Measurements from ENCODE around the gene LTB4R2.

LTB4R2 gene

DNA sequence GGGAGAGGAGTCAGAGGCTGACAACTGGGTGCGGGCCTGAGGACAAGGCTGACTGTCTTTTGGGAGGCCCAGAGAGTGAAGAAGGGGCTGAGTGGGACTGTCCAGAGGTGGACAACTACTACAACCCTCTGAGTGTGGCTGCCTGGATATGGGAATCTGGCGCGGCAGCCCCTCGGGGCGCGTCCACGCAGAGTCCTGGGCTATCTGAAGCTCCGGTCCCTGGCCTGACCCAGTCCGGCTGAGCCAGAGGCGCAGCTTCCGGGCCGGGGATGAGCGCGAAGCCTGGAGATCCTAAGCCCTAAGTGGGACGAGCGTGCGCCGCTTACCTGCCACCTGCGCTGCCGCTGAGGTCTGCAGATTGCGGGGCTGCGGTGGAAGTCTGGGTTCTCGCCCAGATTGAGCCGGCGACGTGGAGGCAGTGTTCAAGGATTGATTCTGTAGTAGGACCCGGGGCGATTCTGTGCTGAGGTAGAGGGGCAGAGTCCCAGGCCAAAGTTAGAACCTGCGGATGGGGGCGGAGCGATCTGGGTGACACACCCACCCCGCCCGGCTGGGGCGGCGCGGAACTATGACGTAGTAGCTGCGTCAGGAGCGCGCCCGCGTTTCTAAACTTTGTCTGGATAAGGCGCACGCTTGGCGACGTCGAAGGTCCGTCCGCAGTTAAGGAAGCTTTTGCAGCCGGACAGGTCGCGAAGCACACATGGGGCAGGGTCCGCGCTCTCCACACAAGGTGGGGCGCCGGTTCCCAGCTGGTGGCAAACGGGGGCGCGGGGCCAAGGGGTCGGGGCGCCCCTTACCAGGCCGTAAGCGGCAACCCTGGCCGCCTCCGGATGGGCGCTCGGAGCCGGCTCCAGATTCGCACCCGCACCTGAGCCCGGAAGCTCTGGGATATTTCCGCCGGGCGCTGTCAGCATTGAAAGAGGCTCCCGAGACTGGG, 10.4 kb upstream of the LTB4R2 start, which contains the start of the genes DHRS1 and NOP9:
TSS of gene DHRS1 (minus strand) at position 526 of the 937 bp plus-strand sequence. CDS start 674 bp downstream, outside the sequence.
TSS of gene NOP9 (plus strand) at position 596 of the 937 bp plus-strand sequence. CDS start at position 701, 105 bp downstream.
- peak; percentile 80 for DNase-seq (ENCODE audit: low spot score)

DNA sequence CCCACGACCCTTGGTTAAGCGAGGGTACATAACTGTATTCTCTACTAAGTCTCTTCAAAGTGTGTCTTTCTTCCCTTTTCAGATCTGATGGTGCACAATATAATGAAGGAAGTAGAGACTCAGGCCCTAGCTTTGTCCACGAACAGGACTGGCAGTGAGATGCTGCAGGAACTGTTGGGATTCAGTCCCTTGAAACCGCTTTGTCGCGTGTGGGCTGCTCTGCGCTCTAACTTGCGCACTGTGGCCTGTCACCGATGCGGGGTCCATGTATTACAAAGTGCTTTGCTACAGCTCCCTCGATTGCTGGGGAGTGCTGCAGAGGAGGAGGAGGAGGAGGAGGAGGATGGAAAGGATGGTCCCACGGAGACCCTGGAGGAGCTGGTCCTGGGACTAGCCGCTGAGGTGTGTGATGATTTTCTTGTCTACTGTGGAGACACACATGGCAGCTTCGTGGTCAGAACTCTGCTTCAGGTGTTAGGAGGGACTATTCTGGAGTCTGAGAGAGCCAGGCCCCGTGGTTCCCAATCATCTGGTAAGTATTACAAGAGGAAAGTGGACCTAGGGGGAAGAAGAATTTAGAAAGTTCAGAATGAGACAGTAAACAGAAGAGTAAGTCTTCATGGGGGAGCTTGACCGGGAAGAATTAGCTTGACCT, 9.5 kb upstream of the LTB4R2 start:
- no peak for DNase-seq (ENCODE audit: low spot score)

DNA sequence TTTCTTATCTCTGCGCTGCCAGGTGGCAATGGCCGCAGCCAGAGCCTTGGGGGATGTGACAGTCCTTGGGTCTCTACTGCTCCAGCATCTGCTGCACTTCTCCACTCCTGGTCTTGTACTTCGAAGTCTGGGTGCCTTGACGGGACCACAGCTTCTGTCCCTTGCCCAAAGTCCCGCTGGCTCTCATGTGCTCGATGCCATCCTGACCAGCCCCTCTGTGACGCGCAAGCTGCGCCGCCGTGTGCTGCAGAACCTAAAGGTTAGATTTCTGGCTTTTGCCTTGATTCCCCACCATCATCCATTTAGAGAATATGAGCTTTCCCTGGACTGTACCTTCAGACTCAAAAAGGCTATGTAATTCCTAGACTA, 5.9 kb upstream of the LTB4R2 start:
- no peak for DNase-seq (ENCODE audit: low spot score)

DNA sequence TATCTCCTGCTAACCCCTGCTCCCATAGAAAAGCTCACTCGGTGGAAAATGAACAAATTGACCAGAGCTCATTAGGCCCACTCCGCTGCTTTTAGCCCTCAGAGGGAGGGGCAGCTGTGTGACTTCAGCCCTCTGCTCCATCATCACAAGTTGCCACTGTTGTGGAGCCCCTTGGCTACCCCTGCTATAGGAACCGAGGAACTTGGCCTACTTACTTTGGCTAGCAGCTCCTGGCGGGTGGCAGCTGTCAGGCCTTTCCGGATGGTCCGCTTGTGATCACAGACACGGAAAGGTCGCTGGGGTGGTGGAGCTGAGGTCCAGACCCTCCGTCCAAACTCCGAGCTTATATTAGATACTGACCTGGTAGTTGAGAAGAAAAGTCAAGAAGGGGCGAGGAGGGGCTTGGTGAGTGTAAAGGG, 2.8 kb upstream of the LTB4R2 start:
- no peak for DNase-seq (ENCODE audit: low spot score)

DNA sequence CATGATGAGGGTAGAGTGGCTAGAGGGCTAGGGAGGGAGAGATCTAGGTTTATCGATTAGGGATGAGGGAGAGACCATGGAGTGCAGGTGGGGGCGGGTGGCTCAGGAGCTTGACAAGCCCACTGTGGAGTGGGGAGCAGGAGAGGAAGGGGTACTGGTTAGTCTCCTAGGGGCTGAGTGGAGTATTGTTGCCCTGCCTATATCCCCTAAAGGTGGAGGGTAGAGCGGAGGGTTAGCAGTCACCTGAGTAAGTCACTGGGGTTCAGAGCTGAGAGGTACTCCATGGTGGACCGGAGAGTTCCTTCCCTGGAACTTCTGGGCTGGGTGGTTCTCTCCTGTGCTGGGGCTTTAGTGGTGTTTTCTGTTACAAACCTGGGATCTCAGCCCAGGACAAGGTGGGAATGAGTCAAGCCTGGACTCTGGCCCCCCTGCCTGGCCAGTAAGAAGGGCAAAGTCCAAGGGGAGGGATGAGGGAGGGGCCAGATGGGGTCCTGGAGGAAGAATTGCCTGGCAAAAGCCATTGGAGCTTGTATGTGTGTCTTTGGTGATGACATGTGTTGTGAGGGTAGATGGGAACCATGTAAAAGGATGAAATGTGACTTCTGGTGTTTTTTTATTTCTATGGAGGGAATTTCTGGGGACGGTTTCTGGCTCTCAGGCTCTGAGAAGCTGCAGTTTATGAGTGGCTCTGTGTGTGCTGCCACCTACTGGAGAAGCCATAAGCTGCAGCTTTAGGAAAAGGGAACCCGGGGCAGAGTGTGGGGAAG, 2.2 kb upstream of the LTB4R2 start, which contains the start of gene CIDEB:
TSS of gene CIDEB (minus strand) at position 403 of the 767 bp plus-strand sequence. CDS start at position 284, 119 bp downstream.
- peak; percentile 43 for DNase-seq (ENCODE audit: low spot score)

DNA sequence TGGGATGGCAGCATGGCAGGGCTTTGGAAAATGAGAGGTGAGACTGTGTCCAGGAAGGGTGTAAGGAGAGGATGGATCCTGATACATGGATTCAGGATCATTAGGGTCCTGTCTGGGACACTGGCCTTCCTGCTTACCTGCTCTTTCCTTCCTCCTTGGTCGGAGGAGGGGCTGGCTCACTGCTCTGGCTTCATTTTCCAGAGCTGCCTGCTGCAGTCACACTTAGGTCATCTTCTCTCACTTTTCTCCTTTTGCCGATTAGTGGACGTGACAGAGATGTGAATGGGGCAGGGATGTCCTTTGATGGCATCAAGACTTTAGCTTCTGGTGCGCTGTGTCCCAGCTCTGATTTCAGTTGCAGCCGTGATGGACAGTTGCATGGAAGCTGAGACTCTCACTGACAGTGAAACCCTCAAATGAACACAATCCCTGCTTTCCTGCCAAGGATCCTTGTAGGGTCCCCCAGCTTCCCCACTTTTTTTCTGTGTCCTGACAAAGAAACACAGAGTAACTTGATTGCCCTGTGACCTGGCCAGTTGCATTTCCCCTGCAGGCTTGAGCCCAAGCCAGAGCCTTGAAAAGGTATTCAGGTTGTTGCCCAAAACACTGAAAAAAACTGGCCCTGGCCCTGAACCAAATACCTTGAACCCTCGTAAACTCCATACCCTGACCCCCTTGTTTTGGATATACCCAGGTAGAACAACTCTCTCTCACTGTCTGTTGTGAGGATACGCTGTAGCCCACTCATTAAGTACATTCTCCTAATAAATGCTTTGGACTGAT, 1.4 kb upstream of the LTB4R2 start:
- no peak for DNase-seq (ENCODE audit: low spot score)

DNA sequence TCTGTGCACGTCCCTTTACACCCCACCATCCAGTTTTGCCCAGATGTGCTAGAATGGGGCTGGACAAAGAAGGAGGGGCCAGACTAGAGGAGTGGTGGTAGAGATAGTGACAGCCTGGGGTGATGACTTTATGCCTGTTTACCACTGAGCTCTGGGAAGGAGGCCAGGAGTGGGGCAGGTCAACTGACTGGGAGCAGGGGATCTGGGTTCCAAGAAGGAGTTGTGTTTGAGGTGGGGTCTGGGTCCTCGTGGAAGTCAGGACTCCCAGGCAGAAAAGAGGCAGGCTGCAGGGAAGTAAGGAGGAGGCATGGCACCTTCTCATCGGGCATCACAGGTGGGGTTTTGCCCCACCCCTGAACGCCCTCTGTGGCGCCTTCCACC, 315 bp downstream of the LTB4R2 start:
- no peak for DNase-seq (ENCODE audit: low spot score)

DNA sequence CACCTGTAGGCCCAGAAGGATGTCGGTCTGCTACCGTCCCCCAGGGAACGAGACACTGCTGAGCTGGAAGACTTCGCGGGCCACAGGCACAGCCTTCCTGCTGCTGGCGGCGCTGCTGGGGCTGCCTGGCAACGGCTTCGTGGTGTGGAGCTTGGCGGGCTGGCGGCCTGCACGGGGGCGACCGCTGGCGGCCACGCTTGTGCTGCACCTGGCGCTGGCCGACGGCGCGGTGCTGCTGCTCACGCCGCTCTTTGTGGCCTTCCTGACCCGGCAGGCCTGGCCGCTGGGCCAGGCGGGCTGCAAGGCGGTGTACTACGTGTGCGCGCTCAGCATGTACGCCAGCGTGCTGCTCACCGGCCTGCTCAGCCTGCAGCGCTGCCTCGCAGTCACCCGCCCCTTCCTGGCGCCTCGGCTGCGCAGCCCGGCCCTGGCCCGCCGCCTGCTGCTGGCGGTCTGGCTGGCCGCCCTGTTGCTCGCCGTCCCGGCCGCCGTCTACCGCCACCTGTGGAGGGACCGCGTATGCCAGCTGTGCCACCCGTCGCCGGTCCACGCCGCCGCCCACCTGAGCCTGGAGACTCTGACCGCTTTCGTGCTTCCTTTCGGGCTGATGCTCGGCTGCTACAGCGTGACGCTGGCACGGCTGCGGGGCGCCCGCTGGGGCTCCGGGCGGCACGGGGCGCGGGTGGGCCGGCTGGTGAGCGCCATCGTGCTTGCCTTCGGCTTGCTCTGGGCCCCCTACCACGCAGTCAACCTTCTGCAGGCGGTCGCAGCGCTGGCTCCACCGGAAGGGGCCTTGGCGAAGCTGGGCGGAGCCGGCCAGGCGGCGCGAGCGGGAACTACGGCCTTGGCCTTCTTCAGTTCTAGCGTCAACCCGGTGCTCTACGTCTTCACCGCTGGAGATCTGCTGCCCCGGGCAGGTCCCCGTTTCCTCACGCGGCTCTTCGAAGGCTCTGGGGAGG, 985 bp downstream of the LTB4R2 start, which contains the start of gene LTB4R:
TSS of gene LTB4R (plus strand) at position 857 of the 959 bp plus-strand sequence. CDS start 4,150 bp downstream, outside the sequence.
- peak; percentile 55 for DNase-seq (ENCODE audit: low spot score)

DNA sequence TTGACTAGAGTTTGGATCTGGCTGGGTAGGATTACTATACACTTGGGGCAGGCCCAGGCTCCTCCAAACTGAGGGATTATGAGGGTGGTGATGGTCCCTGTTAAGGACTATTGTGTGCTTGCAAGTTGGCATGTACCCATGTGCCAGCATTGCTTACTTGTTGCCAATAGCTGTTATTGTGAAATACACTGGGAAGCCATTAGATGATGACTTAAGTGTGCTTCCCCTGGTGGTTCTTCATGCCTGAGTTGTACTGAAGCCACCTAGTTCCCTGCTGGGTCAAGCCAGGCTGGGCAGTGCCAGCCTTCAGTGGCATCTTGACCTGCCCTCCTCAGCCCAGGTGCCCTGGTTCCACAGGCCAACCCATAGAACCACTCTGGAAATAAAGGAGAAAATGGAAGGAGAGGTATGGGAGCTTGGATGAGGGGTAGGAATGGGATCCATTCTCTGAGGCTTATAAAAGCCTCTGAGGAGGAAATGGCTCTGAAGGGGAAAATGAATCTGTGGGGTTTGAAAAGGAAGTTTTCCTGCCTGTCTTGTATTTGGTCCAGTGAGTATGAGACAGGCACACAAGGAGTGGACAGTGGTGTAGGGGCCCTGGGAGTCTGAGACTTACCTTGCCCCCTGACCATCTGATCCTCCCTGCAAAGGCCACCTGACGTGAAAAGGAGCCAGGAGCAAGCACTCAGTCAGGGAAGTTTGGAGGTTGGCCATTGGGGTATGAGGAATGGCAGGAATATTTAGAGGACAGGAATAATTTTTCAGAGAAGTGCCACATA, 2.1 kb downstream of the LTB4R2 start:
- no peak for DNase-seq (ENCODE audit: low spot score)

DNA sequence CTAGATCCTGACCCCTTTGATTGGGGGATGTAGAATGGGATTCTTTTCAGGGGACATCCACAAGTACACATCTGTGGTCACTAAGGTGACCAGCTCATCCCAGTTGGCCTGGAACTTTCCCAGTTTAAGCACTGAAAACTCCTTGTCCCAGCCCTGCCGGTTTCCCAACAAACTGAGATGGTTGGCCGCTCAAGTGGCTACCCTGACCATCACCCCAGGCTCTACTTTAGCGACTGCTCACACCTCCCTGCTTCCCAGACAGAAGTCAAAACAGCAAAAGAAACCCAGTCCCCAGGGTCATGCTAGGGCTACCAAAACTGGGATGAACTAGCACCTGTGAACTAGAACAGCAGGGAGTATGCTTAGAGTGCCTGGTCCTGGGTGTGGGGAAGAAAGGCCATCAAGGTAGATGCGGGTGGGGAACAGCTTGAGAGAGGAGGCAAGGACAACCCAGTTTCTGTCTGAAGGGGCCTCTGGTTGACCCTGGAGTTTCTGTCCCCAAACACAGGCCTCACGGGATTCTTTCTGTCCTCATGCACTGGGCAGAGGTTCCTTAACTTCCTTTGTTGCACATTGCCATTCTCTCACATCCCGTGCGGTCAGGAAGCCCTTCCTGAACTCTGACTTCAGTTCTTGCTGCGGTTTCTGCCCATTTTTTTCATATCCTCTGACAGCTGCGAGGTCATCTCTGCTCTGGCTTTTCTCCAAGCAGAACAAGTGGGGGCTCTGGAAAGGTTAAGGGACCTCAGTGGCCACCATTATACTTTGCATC, 3.0 kb downstream of the LTB4R2 start:
- DNase-seq (ENCODE audit: low spot score): no peak

DNA sequence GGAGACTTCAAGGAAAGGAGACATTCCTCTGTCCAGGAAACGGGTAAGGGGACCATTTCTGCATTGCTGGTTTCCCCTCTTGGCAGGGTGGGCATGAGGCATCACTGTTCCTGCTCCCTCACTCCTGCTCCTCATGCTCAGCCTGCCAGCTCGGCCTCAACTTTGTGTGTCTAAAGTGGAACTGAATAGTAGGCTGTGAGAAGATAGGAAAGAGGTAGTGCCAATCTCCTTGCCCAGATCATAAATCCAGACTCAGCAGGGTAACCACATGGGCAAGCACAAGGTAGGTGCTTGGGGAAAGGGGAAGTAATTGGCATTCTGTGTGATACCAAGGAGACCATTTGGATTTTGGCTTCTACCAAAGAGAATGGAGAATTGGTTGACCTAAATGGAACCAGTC, 4.0 kb downstream of the LTB4R2 start:
- DNase-seq (ENCODE audit: low spot score): no peak

DNA sequence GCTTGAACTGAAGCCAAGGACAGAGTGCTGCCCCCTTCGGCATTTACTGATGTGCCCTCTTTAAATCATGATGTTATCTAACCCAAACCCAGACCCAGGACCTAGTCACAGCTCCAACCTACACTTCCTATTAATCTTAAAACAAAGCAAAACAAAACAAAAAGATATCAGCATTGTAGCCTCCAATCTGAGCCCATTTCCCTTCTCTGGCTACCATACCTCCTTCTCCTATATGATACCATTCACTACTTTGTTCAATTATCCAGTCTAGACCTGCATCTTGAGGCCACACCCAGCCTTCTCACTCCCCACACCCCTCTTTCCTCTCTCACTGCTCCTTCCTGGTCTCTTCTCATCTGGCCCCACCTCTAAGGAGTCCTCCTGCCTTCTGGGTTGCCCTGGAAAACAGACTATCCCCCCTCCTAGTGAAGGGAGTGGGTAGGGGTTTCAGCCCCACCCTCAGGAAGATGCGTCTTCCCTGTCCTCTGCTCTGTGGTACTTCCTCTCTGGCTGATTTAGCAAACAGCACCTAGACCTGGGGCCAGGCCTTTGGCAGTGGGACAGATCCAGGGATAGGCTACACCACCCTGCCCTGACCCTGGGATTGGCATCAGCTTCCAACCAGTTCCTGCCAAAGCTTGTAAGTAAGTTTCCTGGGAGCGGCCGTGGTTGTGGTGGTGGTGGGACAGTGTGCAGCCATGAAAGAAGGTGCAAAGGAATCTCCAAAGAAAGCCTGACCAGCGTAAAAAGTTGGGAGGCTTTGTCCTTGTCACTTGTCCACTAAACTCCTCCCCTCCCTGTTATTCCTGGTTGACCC, 4.6 kb downstream of the LTB4R2 start:
- DNase-seq (ENCODE audit: low spot score): no peak

DNA sequence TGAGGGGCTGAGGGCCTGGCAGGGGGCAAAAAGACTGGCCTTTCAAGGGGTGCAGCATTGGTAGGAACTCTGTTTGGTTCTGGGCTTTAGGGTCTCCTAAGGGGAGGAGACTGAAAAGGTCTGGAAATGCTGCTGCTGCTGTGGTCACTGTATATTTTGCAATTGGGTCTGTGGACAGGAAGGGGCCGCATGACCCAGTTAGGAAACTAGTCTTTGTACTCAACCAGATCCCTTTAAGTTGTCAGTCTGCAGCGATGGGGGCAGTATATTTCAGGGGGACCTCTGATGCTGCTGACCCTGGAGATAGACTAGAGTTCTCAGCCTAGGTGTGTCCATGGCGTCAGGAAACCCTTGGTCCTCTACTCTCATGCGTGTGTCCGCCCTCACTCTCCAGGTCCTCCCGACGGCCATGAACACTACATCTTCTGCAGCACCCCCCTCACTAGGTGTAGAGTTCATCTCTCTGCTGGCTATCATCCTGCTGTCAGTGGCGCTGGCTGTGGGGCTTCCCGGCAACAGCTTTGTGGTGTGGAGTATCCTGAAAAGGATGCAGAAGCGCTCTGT, 5.4 kb downstream of the LTB4R2 start:
- no peak for DNase-seq (ENCODE audit: low spot score)

DNA sequence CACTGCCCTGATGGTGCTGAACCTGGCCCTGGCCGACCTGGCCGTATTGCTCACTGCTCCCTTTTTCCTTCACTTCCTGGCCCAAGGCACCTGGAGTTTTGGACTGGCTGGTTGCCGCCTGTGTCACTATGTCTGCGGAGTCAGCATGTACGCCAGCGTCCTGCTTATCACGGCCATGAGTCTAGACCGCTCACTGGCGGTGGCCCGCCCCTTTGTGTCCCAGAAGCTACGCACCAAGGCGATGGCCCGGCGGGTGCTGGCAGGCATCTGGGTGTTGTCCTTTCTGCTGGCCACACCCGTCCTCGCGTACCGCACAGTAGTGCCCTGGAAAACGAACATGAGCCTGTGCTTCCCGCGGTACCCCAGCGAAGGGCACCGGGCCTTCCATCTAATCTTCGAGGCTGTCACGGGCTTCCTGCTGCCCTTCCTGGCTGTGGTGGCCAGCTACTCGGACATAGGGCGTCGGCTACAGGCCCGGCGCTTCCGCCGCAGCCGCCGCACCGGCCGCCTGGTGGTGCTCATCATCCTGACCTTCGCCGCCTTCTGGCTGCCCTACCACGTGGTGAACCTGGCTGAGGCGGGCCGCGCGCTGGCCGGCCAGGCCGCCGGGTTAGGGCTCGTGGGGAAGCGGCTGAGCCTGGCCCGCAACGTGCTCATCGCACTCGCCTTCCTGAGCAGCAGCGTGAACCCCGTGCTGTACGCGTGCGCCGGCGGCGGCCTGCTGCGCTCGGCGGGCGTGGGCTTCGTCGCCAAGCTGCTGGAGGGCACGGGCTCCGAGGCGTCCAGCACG, 6.1 kb downstream of the LTB4R2 start:
- no peak for DNase-seq (ENCODE audit: low spot score)

DNA sequence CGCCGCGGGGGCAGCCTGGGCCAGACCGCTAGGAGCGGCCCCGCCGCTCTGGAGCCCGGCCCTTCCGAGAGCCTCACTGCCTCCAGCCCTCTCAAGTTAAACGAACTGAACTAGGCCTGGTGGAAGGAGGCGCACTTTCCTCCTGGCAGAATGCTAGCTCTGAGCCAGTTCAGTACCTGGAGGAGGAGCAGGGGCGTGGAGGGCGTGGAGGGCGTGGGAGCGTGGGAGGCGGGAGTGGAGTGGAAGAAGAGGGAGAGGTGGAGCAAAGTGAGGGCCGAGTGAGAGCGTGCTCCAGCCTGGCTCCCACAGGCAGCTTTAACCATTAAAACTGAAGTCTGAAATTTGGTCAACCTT, 6.6 kb downstream of the LTB4R2 start:
- DNase-seq (ENCODE audit: low spot score): no peak

DNA sequence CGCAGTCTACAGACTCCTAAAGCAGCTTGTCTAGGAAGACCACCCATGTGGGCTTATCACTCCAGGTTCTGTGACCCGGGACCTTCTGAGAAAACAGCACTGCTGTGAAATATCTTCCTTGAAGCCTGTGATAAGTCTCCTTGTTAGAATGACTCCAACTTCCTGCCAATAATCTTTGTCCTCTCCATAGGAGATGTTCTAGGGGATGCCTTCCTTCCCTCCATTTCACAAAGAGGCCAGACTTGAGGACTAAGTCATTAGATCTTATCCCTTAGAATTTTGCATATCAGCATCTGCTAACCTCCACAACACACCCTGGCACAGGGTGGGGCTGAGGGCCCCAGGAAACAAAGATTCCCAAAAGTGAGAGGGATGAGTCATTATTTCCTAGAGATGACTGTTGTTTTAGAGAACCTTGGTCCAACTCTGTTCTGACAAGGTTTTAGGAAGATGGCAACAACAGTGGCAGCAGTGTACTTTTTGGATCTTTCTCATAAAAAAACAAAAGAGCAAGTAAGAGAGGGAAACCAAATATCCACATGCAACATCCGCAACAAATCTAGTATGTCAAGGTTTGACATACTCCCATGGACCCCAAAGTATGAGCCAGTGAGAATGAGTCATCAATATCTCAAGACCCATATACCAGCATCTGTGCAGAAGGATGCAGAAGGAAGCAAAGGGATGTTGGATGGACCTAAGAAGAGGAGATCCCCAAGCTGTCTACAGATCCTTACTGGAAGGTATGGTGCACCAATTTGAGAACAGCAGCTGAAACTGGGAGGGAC, 7.4 kb downstream of the LTB4R2 start:
- no peak for DNase-seq (ENCODE audit: low spot score)

Data from globus pallidus (tissue), 1 donor.